HCT116 (cell line): ENCODE measurements around the gene KCNK2. TPM values are rescaled to one million over a fixed set of nuclear protein-coding genes. Genes with fewer than 3 reads are reported as not detected.

Source experiments
- ATAC-seq: fragments of 200-7000 bp; cut with Tn5 transposase; 2 replicates; pipeline ENCODE4 v1.9.1; 2020; ENCODE audit warnings: mild to moderate bottlenecking, moderate library complexity
- BruUV-seq: library from RNA; stranded (reverse); fragments of 400-500 nt; replicated peaks from 2 replicates; lab custom pipeline; 2021; lab: Mats Ljungman, UMichigan
- CTCF ChIA-PET: fragments of 300-600 bp; sonication (Branson Sonifier 250); formaldehyde crosslinking; loops from one replicate; lab custom pipeline; 2021; ENCODE audit warnings: antibody characterized with exemption; lab: Charles Lee
- POLR2A ChIA-PET: fragments of 300-600, 350-600 bp; sonication (Branson Sonifier 250); formaldehyde crosslinking; loops from one replicate; lab custom pipeline; 2021; ENCODE audit warnings: antibody characterized with exemption; lab: Charles Lee
- RAD21 ChIA-PET, 2 experiments: fragments of 300-600 bp; sonication (Branson Sonifier 250); formaldehyde crosslinking; loops; one replicate each; lab custom pipeline; 2023; ENCODE audit warnings: low total read pairs in 2 of 2; ENCODE audit not compliant: uncharacterized antibody in 2 of 2, unreplicated experiment in 2 of 2, low non-redundant PET in 1 of 2; lab: Charles Lee
- DNase-seq: peaks from one replicate; pipeline ENCODE4 v3.0.0-alpha.2; 2010; ENCODE audit warnings: low read depth, low spot score
- H2AFZ ChIP-seq: fragments of 200-600 bp; shearing (Covaris generic), sonication (generic); 2 replicates; pipeline ENCODE4 v1.6.1; 2017; ENCODE audit warnings: low read depth, mixed run types, mixed read lengths, antibody characterized with exemption, low read length; ENCODE audit not compliant: poor library complexity, severe bottlenecking
- H3K27ac ChIP-seq: 2 replicates; pipeline ENCODE4 v1.5.1; 2012; ENCODE audit warnings: low read depth, low read length
- H3K27me3 ChIP-seq: fragments of 200-600 bp; sonication (generic); 2 replicates; pipeline ENCODE4 v1.6.1; 2016; ENCODE audit warnings: mixed run types, low read length, mixed read lengths; ENCODE audit not compliant: insufficient read depth
- H3K36me3 ChIP-seq, 2 experiments: fragments of 200-500 bp in 1 of 2; fragments of 200-600 bp in 1 of 2; sonication (Bioruptor generic) in 1 of 2; sonication (generic) in 1 of 2; 2 replicates each; pipeline versions ENCODE4 v1.5.1 to v1.6.1; 2014 to 2016; ENCODE audit warnings: low read length in 2 of 2, inconsistent platforms in 1 of 2, mixed read lengths in 1 of 2, mixed run types in 1 of 2; ENCODE audit not compliant: insufficient read depth in 2 of 2, control insufficient read depth in 1 of 2
- H3K4me1 ChIP-seq, 2 experiments: fragments of 200-600 bp in 1 of 2; sonication (generic) in 1 of 2; 2 replicates each; pipeline versions ENCODE4 v1.5.1 to v1.6.1; 2012 to 2017; ENCODE audit warnings: low read length in 2 of 2, inconsistent platforms in 1 of 2, mild to moderate bottlenecking in 1 of 2, mixed read lengths in 1 of 2, mixed run types in 1 of 2, moderate library complexity in 1 of 2; ENCODE audit not compliant: insufficient read depth in 2 of 2, control insufficient read depth in 1 of 2
- H3K4me2 ChIP-seq: fragments of 200-600 bp; sonication (generic); 2 replicates; pipeline ENCODE4 v1.6.1; 2017; ENCODE audit warnings: mixed run types, low read length, mixed read lengths
- H3K4me3 ChIP-seq, 2 experiments: fragments of 200-600 bp in 1 of 2; sonication (generic) in 1 of 2; replicated peaks in 1 of 2; 2 replicates each; pipeline ENCODE4 v1.5.1; 2011 to 2016; ENCODE audit warnings: low read length in 2 of 2, control low read depth in 1 of 2, low read depth in 1 of 2, mild to moderate bottlenecking in 1 of 2, mixed read lengths in 1 of 2, mixed run types in 1 of 2
- H3K79me2 ChIP-seq: fragments of 200-600 bp; sonication (generic); 2 replicates; pipeline ENCODE4 v1.6.1; 2017; ENCODE audit warnings: mild to moderate bottlenecking, mixed run types, low read length, moderate library complexity, mixed read lengths; ENCODE audit not compliant: insufficient read depth
- H3K9ac ChIP-seq: fragments of 200-600 bp; sonication (generic); 2 replicates; pipeline ENCODE4 v1.6.1; 2016; ENCODE audit warnings: low read length, mixed read lengths
- H3K9me2 ChIP-seq: fragments of 200-600 bp; sonication (generic), shearing (Covaris generic); 2 replicates; pipeline ENCODE4 v1.6.1; 2017; ENCODE audit warnings: mixed run types, mild to moderate bottlenecking, moderate library complexity; ENCODE audit not compliant: insufficient read depth
- H3K9me3 ChIP-seq, 2 experiments: fragments of 200-500 bp in 1 of 2; fragments of 200-600 bp in 1 of 2; sonication (Bioruptor generic) in 1 of 2; sonication (generic) in 1 of 2; 2 replicates each; pipeline ENCODE4 v1.6.1; 2014 to 2017; ENCODE audit warnings: low read length in 2 of 2, mixed read lengths in 2 of 2, inconsistent platforms in 1 of 2, low read depth in 1 of 2, mild to moderate bottlenecking in 1 of 2, mixed run types in 1 of 2, moderate library complexity in 1 of 2; ENCODE audit not compliant: control insufficient read depth in 1 of 2, insufficient read depth in 1 of 2
- H4K20me1 ChIP-seq: fragments of 200-600 bp; sonication (generic), shearing (Covaris generic); 2 replicates; pipeline ENCODE4 v1.6.1; 2017; ENCODE audit warnings: mixed run types, mild to moderate bottlenecking, moderate library complexity; ENCODE audit not compliant: insufficient read depth
- ATF3 ChIP-seq: IDR thresholded peaks from 2 replicates; pipeline ENCODE4 v1.6.1; 2012
- CBX3 ChIP-seq: IDR thresholded peaks from 2 replicates; pipeline ENCODE4 v1.6.1; 2012; ENCODE audit warnings: low read depth
- JUND ChIP-seq: IDR thresholded peaks from 2 replicates; pipeline ENCODE4 v1.6.1; 2012
- POLR2A ChIP-seq: IDR thresholded peaks from 2 replicates; pipeline ENCODE4 v1.7.0; 2011; ENCODE audit warnings: borderline replicate concordance; ENCODE audit not compliant: insufficient read depth, insufficient read length; ENCODE audit errors: extremely low read depth
- REST ChIP-seq: IDR thresholded peaks from 2 replicates; pipeline ENCODE4 v1.6.1; 2012; ENCODE audit warnings: low read depth
- intact Hi-C: fragments of 100-400 bp; cut with micrococcal nuclease; formaldehyde crosslinking; loops from 2 replicates; pipeline ENCODE4 v1.10.0; 2022
- total RNA-seq: library from RNA; stranded (reverse); gene quantifications from one replicate; pipeline ENCODE4 v1.2.1, GENCODE V29; 2021; ENCODE audit not compliant: unreplicated experiment

The KCNK2 gene
- total RNA-seq, 1 experiment from 2014 or later = 0.27 TPM

DNA sequence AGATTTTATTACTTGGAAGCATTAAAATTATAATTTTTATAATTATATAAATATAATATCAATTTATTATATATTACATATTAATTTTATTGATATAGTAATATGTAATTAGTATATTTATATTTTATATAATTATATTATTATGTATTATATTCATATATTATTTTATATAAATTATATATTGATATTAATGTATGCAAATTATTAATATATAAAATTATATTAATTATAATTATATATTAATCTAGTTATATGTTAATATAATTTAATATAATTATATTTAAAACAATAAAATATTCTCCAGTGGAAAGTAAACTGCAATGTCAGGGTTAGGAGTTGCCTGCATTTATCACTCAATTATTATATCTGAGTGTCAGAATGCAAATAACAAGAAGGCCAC is 48.8 kb downstream of the KCNK2 start:
- no peaks in the 10 kb centered on the region for H3K9me2 ChIP-seq
- no peak for ATAC-seq
- RAD21 ChIA-PET = no interaction called here
- POLR2A ChIA-PET = no interaction called here
- no peaks in the 10 kb centered on the region for H4K20me1 ChIP-seq
- H3K27ac ChIP-seq = no peak overlapping the region
- CTCF ChIA-PET = no interaction called here
- no peak overlapping the region for H3K4me2 ChIP-seq
- no peak overlapping the region for H3K9ac ChIP-seq
- H3K36me3 ChIP-seq = no peaks in the 10 kb centered on the region
- H3K4me3 ChIP-seq = no peak overlapping the region
- H3K9me3 ChIP-seq = no peaks in the 10 kb centered on the region
- no peaks in the 10 kb centered on the region for H3K4me1 ChIP-seq
- no peak for TF ChIP-seq JUND
- no peak for TF ChIP-seq ATF3
- TF ChIP-seq REST = no peak
- no peak for TF ChIP-seq CBX3
- H2AFZ ChIP-seq = no peak overlapping the region
- DNase-seq = no peak
- no peaks in the 10 kb centered on the region for H3K27me3 ChIP-seq
- intact Hi-C loops = no loop called here
- no TSS peak for BruUV-seq
- H3K79me2 ChIP-seq = no peaks in the 10 kb centered on the region

- intact Hi-C loops = no loop called here
- POLR2A ChIA-PET = no interaction called here
- no peak for TF ChIP-seq POLR2A
These were observed 49.6 kb downstream of the KCNK2 start for GRCh38 chr1:215132156-215132555.

More at GRCh38 chr1:215132156-215132555, 49.6 kb downstream of the KCNK2 start:
- H3K36me3 ChIP-seq = no peaks in the 10 kb centered on the region
- H3K9me2 ChIP-seq = no peaks in the 10 kb centered on the region
- no peaks in the 10 kb centered on the region for H3K9me3 ChIP-seq
- ATAC-seq (no peak), DNase-seq (no peak)
- H4K20me1 ChIP-seq = no peaks in the 10 kb centered on the region
- no peak overlapping the region for H3K4me2 ChIP-seq
- H3K4me3 ChIP-seq = no peak overlapping the region
- no peak overlapping the region for H3K9ac ChIP-seq
- BruUV-seq = no TSS peak
- no peak overlapping the region for H2AFZ ChIP-seq
- H3K27ac ChIP-seq = no peak overlapping the region
- H3K4me1 ChIP-seq = no peaks in the 10 kb centered on the region
- RAD21 ChIA-PET = no interaction called here
- H3K79me2 ChIP-seq = no peaks in the 10 kb centered on the region
- CTCF ChIA-PET = no interaction called here
- no peaks in the 10 kb centered on the region for H3K27me3 ChIP-seq
